K562 (cell line): ENCODE data around the gene AKAP13. TPM values are rescaled to one million over a fixed set of nuclear protein-coding genes. Genes with fewer than 3 reads are reported as not detected.

Experiments used
- ESRRB ChIP-seq: fragments of 250-450 bp; sonication (Bioruptor Pico); IDR thresholded peaks from 2 replicates; pipeline ENCODE4 v1.5.0; 2020; ENCODE audit warnings: mild to moderate bottlenecking, moderate library complexity, borderline replicate concordance
- RCOR1 ChIP-seq, 2 experiments: IDR thresholded peaks; 2 replicates each; pipeline ENCODE4 v1.6.1; 2012; ENCODE audit warnings: low read depth in 2 of 2, low read length in 2 of 2, borderline replicate concordance in 1 of 2, improper control_type of control experiment in 1 of 2
- ZBTB17 ChIP-seq: fragments of 450-650 bp; formaldehyde crosslinking; IDR thresholded peaks from 2 replicates; pipeline ENCODE4 v1.4.0; 2020; ENCODE audit warnings: mild to moderate bottlenecking
- ZNF778 ChIP-seq: fragments of 450-650 bp; formaldehyde crosslinking; IDR thresholded peaks from 2 replicates; pipeline ENCODE4 v1.4.0; 2020; ENCODE audit warnings: mild to moderate bottlenecking, moderate library complexity
- polyA plus RNA-seq, 8 experiments: library from polyadenylated mRNA; depleted of rRNA in 4 of 8; stranded (reverse) in 5 of 8; unstranded in 3 of 8; fragments of >200 nt; fragmentation: Nextera tagmentation in 2 of 8; fragmentation: Illumina TruSeq in 1 of 8; extraction: Ambion mirVana in 2 of 8; extraction: Trizol in 1 of 8; gene quantifications; 2 replicates each; pipeline versions ENCODE4 v1.2.1 to v1.2.3, GENCODE V29; 2011 to 2014; ENCODE audit warnings: inconsistent platforms in 1 of 8, missing spikeins in 1 of 8
- total RNA-seq, 7 experiments: library from RNA; depleted of rRNA in 6 of 7; stranded (reverse); fragments of >200 nt in 6 of 7; fragmentation: Illumina TruSeq in 2 of 7; extraction: Trizol in 2 of 7; gene quantifications; 2 replicates each; pipeline versions ENCODE4 v1.2.1 to v1.2.3, GENCODE V29; 2011 to 2021; ENCODE audit warnings: low replicate concordance in 1 of 7
- TF ChIP-seq, protein P1 (sequence below): fragments of 450-650 bp; IDR thresholded peaks from 2 replicates; pipeline ENCODE4 v1.7.1; 2018; ENCODE audit warnings: mild to moderate bottlenecking, low read depth; ENCODE audit not compliant: partially characterized antibody
- TF ChIP-seq, protein P2 (sequence below): fragments of 450-650 bp; IDR thresholded peaks from 2 replicates; pipeline ENCODE4 v1.6.1; 2016; ENCODE audit warnings: borderline replicate concordance

The AKAP13 gene
- total and polyA plus RNA-seq, 9 of the 15 experiments (the other 6 are each of a cell fraction or from before 2014, with no cell fraction given), result 0.03 to 1.7 (median 0.42) TPM

DNA sequence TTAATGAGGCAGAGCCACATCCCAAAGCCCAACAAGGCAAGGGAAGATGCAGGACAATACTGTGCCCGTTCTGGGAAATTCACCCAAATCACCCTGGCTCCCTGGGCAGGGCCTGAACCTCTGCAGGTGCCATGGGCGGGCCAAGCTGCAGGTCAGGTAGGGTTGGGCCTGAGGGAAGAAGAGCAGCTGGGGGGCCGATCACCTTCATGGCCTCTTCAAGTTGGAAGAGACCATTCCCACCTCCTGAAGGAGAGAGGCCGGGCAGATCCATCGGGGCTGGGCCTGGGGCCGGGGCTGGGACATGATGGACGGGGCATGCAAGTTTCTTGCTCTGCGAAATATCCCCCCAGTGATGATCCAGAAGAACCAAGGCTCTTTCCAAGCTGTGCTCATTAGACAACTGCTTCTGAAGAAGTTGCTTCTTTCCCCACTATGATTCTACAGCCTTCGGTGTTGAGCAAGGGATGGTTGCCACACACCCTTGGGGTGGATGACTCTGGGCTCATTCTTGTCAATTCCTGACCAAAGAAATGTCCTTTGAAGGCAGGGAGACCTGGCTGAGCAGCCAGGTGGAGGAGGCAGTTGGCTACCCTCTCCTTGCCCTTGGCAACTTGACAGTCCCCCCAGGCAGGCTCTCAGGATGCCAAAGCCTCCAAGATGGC lies 376.1 kb downstream of the AKAP13 start (continued):
- TF ChIP-seq, protein P1, sequence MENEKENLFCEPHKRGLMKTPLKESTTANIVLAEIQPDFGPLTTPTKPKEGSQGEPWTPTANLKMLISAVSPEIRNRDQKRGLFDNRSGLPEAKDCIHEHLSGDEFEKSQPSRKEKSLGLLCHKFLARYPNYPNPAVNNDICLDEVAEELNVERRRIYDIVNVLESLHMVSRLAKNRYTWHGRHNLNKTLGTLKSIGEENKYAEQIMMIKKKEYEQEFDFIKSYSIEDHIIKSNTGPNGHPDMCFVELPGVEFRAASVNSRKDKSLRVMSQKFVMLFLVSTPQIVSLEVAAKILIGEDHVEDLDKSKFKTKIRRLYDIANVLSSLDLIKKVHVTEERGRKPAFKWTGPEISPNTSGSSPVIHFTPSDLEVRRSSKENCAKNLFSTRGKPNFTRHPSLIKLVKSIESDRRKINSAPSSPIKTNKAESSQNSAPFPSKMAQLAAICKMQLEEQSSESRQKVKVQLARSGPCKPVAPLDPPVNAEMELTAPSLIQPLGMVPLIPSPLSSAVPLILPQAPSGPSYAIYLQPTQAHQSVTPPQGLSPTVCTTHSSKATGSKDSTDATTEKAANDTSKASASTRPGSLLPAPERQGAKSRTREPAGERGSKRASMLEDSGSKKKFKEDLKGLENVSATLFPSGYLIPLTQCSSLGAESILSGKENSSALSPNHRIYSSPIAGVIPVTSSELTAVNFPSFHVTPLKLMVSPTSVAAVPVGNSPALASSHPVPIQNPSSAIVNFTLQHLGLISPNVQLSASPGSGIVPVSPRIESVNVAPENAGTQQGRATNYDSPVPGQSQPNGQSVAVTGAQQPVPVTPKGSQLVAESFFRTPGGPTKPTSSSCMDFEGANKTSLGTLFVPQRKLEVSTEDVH, result no peak
- TF ChIP-seq RCOR1 (IDR thresholded peaks at IDR 0.05; ENCODE audit: borderline replicate concordance in 1 of 2, low read depth in 2 of 2, low read length in 2 of 2) (no peak), ZBTB17 (CRISPR knock-in tag) (no peak), ZNF778 (CRISPR knock-in tag) (no peak), ESRRB (no peak)
- TF ChIP-seq, protein P2, sequence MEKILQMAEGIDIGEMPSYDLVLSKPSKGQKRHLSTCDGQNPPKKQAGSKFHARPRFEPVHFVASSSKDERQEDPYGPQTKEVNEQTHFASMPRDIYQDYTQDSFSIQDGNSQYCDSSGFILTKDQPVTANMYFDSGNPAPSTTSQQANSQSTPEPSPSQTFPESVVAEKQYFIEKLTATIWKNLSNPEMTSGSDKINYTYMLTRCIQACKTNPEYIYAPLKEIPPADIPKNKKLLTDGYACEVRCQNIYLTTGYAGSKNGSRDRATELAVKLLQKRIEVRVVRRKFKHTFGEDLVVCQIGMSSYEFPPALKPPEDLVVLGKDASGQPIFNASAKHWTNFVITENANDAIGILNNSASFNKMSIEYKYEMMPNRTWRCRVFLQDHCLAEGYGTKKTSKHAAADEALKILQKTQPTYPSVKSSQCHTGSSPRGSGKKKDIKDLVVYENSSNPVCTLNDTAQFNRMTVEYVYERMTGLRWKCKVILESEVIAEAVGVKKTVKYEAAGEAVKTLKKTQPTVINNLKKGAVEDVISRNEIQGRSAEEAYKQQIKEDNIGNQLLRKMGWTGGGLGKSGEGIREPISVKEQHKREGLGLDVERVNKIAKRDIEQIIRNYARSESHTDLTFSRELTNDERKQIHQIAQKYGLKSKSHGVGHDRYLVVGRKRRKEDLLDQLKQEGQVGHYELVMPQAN, result no peak
